PC-9 (cell line): ENCODE measurements around the gene CS. TPM values are rescaled to one million over a fixed set of nuclear protein-coding genes. Genes with fewer than 3 reads are reported as not detected.

Source experiments
- BruUV-seq: library from RNA; stranded (reverse); fragments of 400-500 nt; replicated peaks from 2 replicates; lab custom pipeline; 2021; lab: Mats Ljungman, UMichigan
- CTCF ChIA-PET: fragments of 300-600 bp; sonication (Branson Sonifier 250); formaldehyde crosslinking; loops from one replicate; lab custom pipeline; 2022; ENCODE audit warnings: antibody characterized with exemption; lab: Charles Lee
- POLR2A ChIA-PET: fragments of 300-600 bp; sonication (Branson Sonifier 250); formaldehyde crosslinking; loops from one replicate; lab custom pipeline; 2022; ENCODE audit warnings: antibody characterized with exemption; ENCODE audit not compliant: unreplicated experiment; lab: Charles Lee
- DNase-seq, 2 experiments: peaks; one replicate each; pipeline versions ENCODE4 v3.0.0 to v3.0.0-alpha.2; 2015 to 2022; ENCODE audit warnings: mixed read lengths in 1 of 2
- H2AFZ ChIP-seq: fragments of 200-600 bp; sonication (generic); 2 replicates; pipeline ENCODE4 v1.8.1; 2017; ENCODE audit warnings: antibody characterized with exemption
- H3F3A ChIP-seq: fragments of 200-600 bp; sonication (generic); 2 replicates; pipeline ENCODE4 v1.8.1; 2017; ENCODE audit warnings: antibody characterized with exemption, mild to moderate bottlenecking, low read depth; ENCODE audit not compliant: insufficient read depth
- H3K27ac ChIP-seq: fragments of 200-600 bp; sonication (generic); 2 replicates; pipeline ENCODE4 v1.6.1; 2016; ENCODE audit warnings: mixed run types
- H3K27me3 ChIP-seq: fragments of 200-600 bp; sonication (generic); 2 replicates; pipeline ENCODE4 v1.6.1; 2016; ENCODE audit warnings: low read depth, mixed run types; ENCODE audit not compliant: insufficient read depth
- H3K36me3 ChIP-seq: fragments of 200-600 bp; sonication (generic); 2 replicates; pipeline ENCODE4 v1.6.1; 2016; ENCODE audit warnings: low read depth, mixed run types
- H3K4me1 ChIP-seq: fragments of 200-600 bp; sonication (generic); replicated peaks from 2 replicates; pipeline ENCODE4 v1.6.1; 2016; ENCODE audit warnings: mixed run types; ENCODE audit not compliant: insufficient read depth
- H3K4me2 ChIP-seq: fragments of 200-600 bp; sonication (generic); 2 replicates; pipeline ENCODE4 v1.6.1; 2017; ENCODE audit warnings: mixed run types
- H3K4me3 ChIP-seq: fragments of 200-600 bp; sonication (generic); 2 replicates; pipeline ENCODE4 v1.6.1; 2016; ENCODE audit warnings: mixed run types
- H3K79me2 ChIP-seq: fragments of 200-600 bp; sonication (generic); 2 replicates; pipeline ENCODE4 v1.6.1; 2017; ENCODE audit warnings: low read depth, mixed run types
- H3K9me2 ChIP-seq: fragments of 200-600 bp; sonication (generic); 2 replicates; pipeline ENCODE4 v1.8.1; 2017; ENCODE audit warnings: mild to moderate bottlenecking; ENCODE audit not compliant: insufficient read depth
- H3K9me3 ChIP-seq: fragments of 200-600 bp; sonication (generic); 2 replicates; pipeline ENCODE4 v1.8.1; 2016; ENCODE audit warnings: low read depth; ENCODE audit not compliant: insufficient read depth
- H4K20me1 ChIP-seq: fragments of 200-600 bp; sonication (generic); 2 replicates; pipeline ENCODE4 v1.8.1; 2017; ENCODE audit not compliant: insufficient read depth
- EZH2 ChIP-seq: fragments of 200-600 bp; sonication (generic); IDR thresholded peaks from 2 replicates; pipeline ENCODE4 v1.8.0; 2017; ENCODE audit warnings: antibody characterized with exemption, low read depth
- intact Hi-C: fragments of 100-400 bp; cut with micrococcal nuclease; formaldehyde crosslinking; loops from one replicate; pipeline ENCODE4 v1.10.0; 2022; ENCODE audit not compliant: unreplicated experiment
- total RNA-seq: library from RNA; stranded (reverse); gene quantifications from 2 replicates; pipeline ENCODE4 v1.2.3, GENCODE V29; 2021
- TF ChIP-seq, protein P1 (sequence below): fragments of 200-600 bp; sonication (generic); conservative IDR thresholded peaks from 2 replicates; pipeline ENCODE4 v1.6.1; 2017; ENCODE audit warnings: mixed run types, antibody characterized with exemption, mild to moderate bottlenecking, moderate library complexity

CS gene
- total RNA-seq, 1 experiment from 2014 or later = 205 TPM

DNA sequence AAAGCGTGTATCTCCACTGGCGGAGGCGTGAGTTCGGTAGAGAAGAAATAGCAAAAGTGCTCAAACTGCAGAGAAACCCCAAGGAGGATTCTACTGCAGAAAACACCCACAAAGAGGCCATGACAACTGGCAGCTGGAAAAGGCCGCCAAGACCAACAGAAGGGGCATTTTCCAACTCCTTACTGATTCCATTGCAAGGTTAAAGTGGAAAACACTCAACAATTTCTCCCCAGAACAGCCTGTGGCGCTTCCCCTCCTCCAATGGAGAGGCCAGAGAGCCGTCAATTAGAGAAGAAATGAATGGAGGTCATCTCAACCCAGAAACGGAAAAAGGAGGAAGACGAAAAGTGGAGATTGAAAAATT, 41.3 kb downstream of the CS start:
- H3K9me3 ChIP-seq = no peaks in the 10 kb centered on the region
- ChIA-PET CTCF (interaction anchor here (0.7 kb wide), 1 partner anchor 147 kb away, joined by 5 read pairs; no protein-coding TSS in a partner anchor), POLR2A (no interaction called here)
- no peaks in the 10 kb centered on the region for H3K27me3 ChIP-seq
- peaks cover 26% of the 10 kb centered on the region for H3K79me2 ChIP-seq
- TSS peak; percentile 56 for BruUV-seq
- peak overlapping the region; percentile 96; the same call in 1 of the 2 replicates for H3K4me3 ChIP-seq
- H3K4me2 ChIP-seq = peak overlapping the region; percentile 96
- peaks cover 20% of the 10 kb centered on the region; the same call in 1 of the 2 replicates for H3F3A ChIP-seq
- H3K9me2 ChIP-seq = no peaks in the 10 kb centered on the region; the same call in 1 of the 2 replicates
- peaks cover 21% of the 10 kb centered on the region for H3K36me3 ChIP-seq
- peaks cover 31% of the 10 kb centered on the region for H3K4me1 ChIP-seq
- TF ChIP-seq, protein P1, sequence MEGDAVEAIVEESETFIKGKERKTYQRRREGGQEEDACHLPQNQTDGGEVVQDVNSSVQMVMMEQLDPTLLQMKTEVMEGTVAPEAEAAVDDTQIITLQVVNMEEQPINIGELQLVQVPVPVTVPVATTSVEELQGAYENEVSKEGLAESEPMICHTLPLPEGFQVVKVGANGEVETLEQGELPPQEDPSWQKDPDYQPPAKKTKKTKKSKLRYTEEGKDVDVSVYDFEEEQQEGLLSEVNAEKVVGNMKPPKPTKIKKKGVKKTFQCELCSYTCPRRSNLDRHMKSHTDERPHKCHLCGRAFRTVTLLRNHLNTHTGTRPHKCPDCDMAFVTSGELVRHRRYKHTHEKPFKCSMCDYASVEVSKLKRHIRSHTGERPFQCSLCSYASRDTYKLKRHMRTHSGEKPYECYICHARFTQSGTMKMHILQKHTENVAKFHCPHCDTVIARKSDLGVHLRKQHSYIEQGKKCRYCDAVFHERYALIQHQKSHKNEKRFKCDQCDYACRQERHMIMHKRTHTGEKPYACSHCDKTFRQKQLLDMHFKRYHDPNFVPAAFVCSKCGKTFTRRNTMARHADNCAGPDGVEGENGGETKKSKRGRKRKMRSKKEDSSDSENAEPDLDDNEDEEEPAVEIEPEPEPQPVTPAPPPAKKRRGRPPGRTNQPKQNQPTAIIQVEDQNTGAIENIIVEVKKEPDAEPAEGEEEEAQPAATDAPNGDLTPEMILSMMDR = no peak; the same call in 1 of the 2 replicates
- TF ChIP-seq EZH2 = no peak
- no peak overlapping the region for H3K27ac ChIP-seq
- peak overlapping the region; percentile 87 for H2AFZ ChIP-seq
- peaks cover 19% of the 10 kb centered on the region for H4K20me1 ChIP-seq
- DNase-seq = no peak
- intact Hi-C loops = loop anchor here (1.0 kb wide), 1 partner anchor 7 kb away; the partner anchor contains the start of gene COQ10A

DNA sequence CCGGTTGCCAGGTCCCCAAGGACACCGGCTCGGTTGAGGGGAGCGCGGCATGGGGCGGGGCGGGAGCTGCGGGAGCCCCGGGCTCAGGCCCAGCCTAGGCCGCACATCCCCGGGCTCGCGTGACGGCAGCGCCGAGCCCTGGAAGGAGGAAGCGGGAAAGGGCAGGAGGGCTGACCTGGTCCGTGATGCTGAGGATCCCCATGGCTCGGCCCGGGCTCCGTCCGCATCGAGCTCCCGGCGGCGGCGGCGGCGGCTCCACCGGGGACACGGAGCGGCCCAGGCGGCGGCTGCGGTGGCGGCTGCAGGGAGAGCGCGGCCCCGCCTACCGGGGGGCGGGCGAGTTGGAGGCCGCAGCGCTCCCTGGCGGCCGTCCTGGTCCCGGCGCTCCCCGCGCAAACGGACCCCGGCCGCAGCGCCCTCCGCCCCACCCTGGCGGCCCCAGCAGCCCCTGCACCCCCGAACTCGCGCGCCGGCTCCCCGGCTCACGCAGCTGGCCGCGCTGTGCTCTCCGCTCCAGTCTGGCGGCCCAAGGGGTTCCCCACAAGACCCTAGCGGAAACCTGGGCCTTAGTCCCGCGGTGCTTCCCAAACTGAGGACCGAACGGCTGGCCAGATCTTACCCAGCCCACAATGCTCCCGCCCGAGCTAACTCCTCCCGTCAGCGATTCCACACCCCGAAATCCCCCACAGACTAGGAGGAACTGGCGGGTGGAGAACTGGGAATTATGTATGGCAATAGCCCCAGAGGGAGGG, 41.9 kb downstream of the CS start, which contains the start of gene ANKRD52:
Gene ANKRD52, minus strand, starts transcription at position 317 of the 752 bp plus-strand sequence. Its CDS starts 115 bp downstream, at position 202.
- Histone ChIP-seq H3K27ac (no peak within 1 kb of the TSS), H2AFZ (peak within 1 kb of the TSS; percentile 87), H3K27me3 (no peaks in the 10 kb centered on the region), H3K4me1 (peaks cover 31% of the 10 kb centered on the region), H3K9me2 (no peaks in the 10 kb centered on the region; the same call in 1 of the 2 replicates), H3K36me3 (peaks cover 27% of the 10 kb centered on the region), H3K4me2 (peak within 1 kb of the TSS; percentile 96), H3K4me3 (peak within 1 kb of the TSS; percentile 96), H3K79me2 (peaks cover 26% of the 10 kb centered on the region), H3K9me3 (no peaks in the 10 kb centered on the region), H4K20me1 (peaks cover 19% of the 10 kb centered on the region), H3F3A (peaks cover 20% of the 10 kb centered on the region; the same call in 1 of the 2 replicates)
- intact Hi-C loops = loop anchor here (1.0 kb wide), 1 partner anchor 8 kb away; the partner anchor contains the start of gene COQ10A
- TF ChIP-seq, protein P1 = peak; percentile 61
- TF ChIP-seq EZH2 = no peak
- POLR2A ChIA-PET = no interaction called here
- CTCF ChIA-PET = interaction anchor here (0.6 to 1.0 kb wide), 4 partner anchors 67 to 198 kb away, joined by 3 to 6 read pairs (median 4); partner anchors contain the start of gene STAT2
- peak; percentile 40 to 77 for DNase-seq
- BruUV-seq = no TSS peak

DNA sequence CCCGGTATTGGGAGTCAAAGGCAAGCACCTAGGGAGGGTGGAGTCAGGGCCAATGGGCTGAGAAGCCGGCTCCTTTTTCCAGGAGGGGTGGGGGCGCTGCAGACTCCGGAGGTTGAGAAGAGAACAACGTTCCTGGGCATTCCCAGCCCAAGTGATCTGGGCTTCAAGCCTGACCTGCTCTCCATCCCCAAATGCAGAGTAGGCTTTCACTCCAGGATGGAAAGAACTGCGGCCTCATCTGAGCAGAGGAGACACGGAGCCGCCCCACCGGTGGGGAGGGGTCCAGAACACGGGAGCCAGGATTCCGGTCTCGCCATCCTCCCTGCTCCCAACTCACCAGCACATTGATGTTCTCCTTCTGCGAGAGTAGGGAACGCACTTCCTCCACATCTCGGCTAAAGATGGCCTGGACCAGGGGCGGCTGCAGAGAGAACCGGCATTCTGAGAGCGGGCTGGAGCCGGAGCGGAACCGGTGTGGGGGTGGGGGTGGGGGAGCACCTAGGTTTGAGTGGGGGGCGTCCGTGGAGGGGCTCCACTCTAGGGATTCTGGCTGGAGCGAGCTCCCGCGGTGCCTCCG, 42.6 kb downstream of the CS start:
- POLR2A ChIA-PET = no interaction called here
- Histone ChIP-seq H3K79me2 (peaks cover 26% of the 10 kb centered on the region), H3K36me3 (peaks cover 31% of the 10 kb centered on the region), H3F3A (peaks cover 20% of the 10 kb centered on the region; the same call in 1 of the 2 replicates), H3K4me2 (peak overlapping the region; percentile 96), H3K9me2 (no peaks in the 10 kb centered on the region; the same call in 1 of the 2 replicates), H3K27me3 (no peaks in the 10 kb centered on the region), H3K4me3 (peak overlapping the region; percentile 96), H3K27ac (no peak overlapping the region), H3K4me1 (peaks cover 31% of the 10 kb centered on the region), H4K20me1 (peaks cover 19% of the 10 kb centered on the region), H3K9me3 (no peaks in the 10 kb centered on the region), H2AFZ (peak overlapping the region; percentile 87)
- TF ChIP-seq EZH2 = no peak
- TF ChIP-seq, protein P1 = no peak
- peak in 1 of 2 experiments; percentile 40 for DNase-seq
- intact Hi-C loops = loop anchor here (1.0 kb wide), 1 partner anchor 9 kb away; the partner anchor contains the start of gene COQ10A
- CTCF ChIA-PET = interaction anchor here (0.6 to 1.0 kb wide), 3 partner anchors 66 to 199 kb away, joined by 3 to 6 read pairs (median 3); partner anchors contain the start of gene STAT2
- BruUV-seq = TSS peak; percentile 27
